NT2/D1 (cell line): Measurements from ENCODE around the gene FAM53A.
"Not testable (repeated sequence)": the region's sequence is repeated elsewhere in the genome, so short reads cannot be mapped to it uniquely, and the experiment has no call there.

Experiments used
- DNase-seq: peaks from one replicate; pipeline ENCODE4 v3.0.0-alpha.2; 2011; ENCODE audit warnings: low read depth, low spot score
- H3K27me3 ChIP-seq: 2 replicates; pipeline ENCODE4 v1.6.0; 2011; ENCODE audit warnings: mild to moderate bottlenecking; ENCODE audit not compliant: insufficient read length, insufficient read depth
- H3K36me3 ChIP-seq: 2 replicates; pipeline ENCODE4 v1.6.1; 2011; ENCODE audit warnings: mild to moderate bottlenecking, low read length, mixed read lengths; ENCODE audit not compliant: insufficient read depth, insufficient read length
- H3K4me1 ChIP-seq: 2 replicates; pipeline ENCODE4 v1.5.1; 2011; ENCODE audit not compliant: insufficient read depth, insufficient read length
- H3K4me3 ChIP-seq: 2 replicates; pipeline ENCODE4 v1.5.1; 2011; ENCODE audit warnings: low read depth; ENCODE audit not compliant: insufficient read length
- H3K9ac ChIP-seq: 2 replicates; pipeline ENCODE4 v1.6.0; 2011; ENCODE audit warnings: low read depth; ENCODE audit not compliant: insufficient read length
- H3K9me3 ChIP-seq: 2 replicates; pipeline ENCODE4 v1.5.1; 2011; ENCODE audit warnings: mild to moderate bottlenecking, low read length; ENCODE audit not compliant: insufficient read depth
- SUZ12 ChIP-seq: IDR thresholded peaks from 2 replicates; pipeline ENCODE4 v1.6.1; 2011; ENCODE audit not compliant: insufficient read length, insufficient read depth; ENCODE audit errors: extremely low read depth
- YY1 ChIP-seq: IDR thresholded peaks from 2 replicates; pipeline ENCODE4 v1.6.1; 2011; ENCODE audit not compliant: insufficient read length, insufficient read depth
- ZNF274 ChIP-seq: IDR thresholded peaks from 2 replicates; pipeline ENCODE4 v1.6.1; 2011; ENCODE audit warnings: mild to moderate bottlenecking, low read depth, low read length

FAM53A gene

DNA sequence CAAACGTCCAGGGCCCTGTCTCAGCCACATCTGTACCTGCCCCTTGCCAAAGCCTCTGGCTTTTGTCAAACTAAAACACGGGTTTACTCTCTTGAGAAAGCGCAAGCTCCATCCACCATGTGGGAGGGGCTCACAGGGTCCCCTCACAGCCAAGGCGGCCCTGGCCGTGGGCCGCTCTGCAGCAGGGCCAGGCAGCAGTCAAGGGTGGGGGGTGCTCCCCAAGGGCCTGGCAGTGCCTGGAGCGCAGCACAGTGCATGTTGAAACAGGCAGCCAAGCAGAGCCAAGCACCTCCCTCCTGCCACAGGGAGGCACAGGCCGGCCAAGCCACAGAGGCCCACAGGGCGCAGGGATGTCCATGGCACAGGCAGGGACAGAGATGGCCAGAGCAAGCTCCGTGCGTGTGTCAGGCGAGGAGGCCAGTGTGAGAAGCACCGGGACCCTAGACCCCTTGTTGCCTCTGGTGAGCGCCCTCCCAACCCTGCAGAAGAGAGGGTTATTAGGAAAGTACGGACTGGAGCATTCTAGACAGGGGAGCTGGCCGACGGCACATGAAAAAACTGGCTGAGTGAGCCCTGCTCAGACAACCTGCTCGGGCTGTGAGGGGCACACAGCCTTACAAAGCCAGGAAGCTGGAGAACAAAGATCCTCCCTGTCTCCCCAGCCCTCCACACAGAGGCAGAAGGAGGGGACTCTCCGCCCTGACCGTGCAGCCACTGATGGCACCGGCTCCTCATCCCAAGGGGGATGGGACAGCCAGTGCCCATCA lies 39.0 kb downstream of the FAM53A start:
- Histone ChIP-seq H3K4me1 (peaks cover 13% of the 10 kb centered on the region), H3K9ac (peak overlapping the region; percentile 72), H3K4me3 (no peak overlapping the region), H3K27me3 (no peaks in the 10 kb centered on the region), H3K9me3 (no peaks in the 10 kb centered on the region), H3K36me3 (no peaks in the 10 kb centered on the region)
- DNase-seq, result no peak
- TF ChIP-seq YY1 (no peak), ZNF274 (no peak), SUZ12 (no peak)

DNA sequence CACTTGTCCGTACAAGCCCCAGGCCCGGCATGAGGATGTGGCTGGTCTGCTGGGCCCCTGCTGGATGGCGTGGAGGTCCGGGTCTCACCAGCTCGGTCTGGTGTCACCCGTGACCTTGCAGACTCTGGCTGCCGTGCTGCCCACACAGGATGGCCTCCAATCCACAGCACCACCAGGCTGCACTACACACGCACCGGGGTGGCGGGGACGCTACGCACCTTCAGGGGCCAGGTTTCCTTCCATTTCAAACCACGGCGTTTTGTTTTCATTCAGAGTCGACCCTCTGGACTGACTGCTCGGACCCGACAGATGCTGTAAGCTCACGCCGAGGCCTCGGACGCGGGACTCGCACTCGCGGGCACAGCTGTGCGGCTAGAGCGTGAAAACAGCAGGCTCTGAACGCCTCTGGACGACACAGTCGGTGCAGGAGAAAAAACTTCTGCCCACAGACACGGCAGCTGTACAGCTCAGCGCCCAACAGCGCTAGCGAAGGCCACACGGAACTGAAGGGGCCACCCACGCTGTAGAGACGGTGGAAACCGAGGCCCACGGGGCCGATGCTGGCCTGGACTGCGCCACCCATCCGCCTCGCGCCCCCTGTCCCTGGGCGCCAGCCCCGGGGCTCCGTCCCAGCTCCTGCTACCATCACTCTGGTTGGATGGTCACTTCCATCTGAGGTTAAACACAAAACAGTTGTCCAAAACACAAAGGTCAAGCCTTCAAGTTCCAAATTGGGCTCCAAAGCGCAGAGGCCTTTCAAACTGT lies 40.0 kb downstream of the FAM53A start:
- Histone ChIP-seq H3K4me1 (peaks cover 13% of the 10 kb centered on the region), H3K9me3 (no peaks in the 10 kb centered on the region), H3K4me3 (no peak overlapping the region), H3K27me3 (no peaks in the 10 kb centered on the region), H3K9ac (peak overlapping the region; percentile 50), H3K36me3 (no peaks in the 10 kb centered on the region)
- no peak for DNase-seq
- no peak for TF ChIP-seq YY1
- TF ChIP-seq ZNF274, result no peak
- no peak for TF ChIP-seq SUZ12

- H3K36me3 ChIP-seq, result no peaks in the 10 kb centered on the region
- DNase-seq, result no peak
- TF ChIP-seq ZNF274 (no peak), SUZ12 (no peak), YY1 (no peak)
- no peak overlapping the region for H3K9ac ChIP-seq
- H3K27me3 ChIP-seq, result no peaks in the 10 kb centered on the region
- H3K4me3 ChIP-seq, result no peak overlapping the region
- no peaks in the 10 kb centered on the region for H3K9me3 ChIP-seq
- peaks cover 13% of the 10 kb centered on the region for H3K4me1 ChIP-seq
Observed at GRCh38 chr4:1642196-1642951, 41.7 kb downstream of the FAM53A start.

DNA sequence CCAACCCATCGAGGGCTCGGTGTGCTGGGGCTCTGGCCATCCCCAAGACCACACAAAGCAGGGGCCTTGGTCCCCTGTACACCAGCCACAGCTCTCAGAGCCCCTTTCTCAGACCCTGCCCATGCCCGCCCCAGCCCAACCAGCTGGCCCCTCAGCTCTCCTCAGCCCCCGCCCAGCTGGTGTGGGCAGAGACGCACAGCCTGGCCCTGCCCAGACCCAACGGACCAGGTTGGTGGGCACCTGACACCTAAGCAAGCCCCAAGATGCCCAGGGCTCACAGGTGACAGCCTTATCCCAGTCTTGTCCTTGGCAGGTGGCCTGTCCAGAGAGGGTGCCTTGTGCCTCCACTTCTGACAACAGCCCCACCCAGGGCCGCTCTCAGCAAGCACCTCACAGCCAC lies 42.4 kb downstream of the FAM53A start:
- Histone ChIP-seq H3K9me3 (no peaks in the 10 kb centered on the region), H3K9ac (no peak overlapping the region), H3K4me3 (no peak overlapping the region), H3K36me3 (no peaks in the 10 kb centered on the region), H3K4me1 (peaks cover 13% of the 10 kb centered on the region), H3K27me3 (no peaks in the 10 kb centered on the region)
- TF ChIP-seq YY1 (no peak), ZNF274 (no peak), SUZ12 (no peak)
- DNase-seq, result no peak

GRCh38 chr4:1640716-1641503 lies 43.2 kb downstream of the FAM53A start:
- not testable (repeated sequence) for DNase-seq, H3K4me3 ChIP-seq, H3K36me3 ChIP-seq, H3K27me3 ChIP-seq, H3K9me3 ChIP-seq, H3K9ac ChIP-seq
- peaks cover 13% of the 10 kb centered on the region for H3K4me1 ChIP-seq

DNA sequence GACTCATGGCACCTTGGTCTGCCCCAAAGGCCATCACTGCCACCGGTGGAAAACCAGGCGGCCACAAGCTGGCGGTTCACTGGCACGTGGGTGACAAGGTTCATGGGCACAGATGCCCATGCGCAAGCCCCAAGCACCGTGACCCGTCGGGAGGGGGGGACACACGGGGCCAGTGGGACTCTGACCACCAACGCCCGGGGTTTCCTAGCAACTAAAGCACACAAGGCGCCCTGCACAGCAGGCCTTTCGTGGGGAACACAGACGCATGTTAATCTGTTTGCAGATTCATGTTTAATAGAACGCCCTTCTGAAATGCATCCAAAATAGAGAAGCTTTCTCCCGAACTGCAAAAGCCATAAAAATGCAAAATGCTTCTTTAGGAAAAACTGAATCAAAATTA lies 43.9 kb downstream of the FAM53A start:
- Histone ChIP-seq H3K36me3 (no peaks in the 10 kb centered on the region), H3K9me3 (no peaks in the 10 kb centered on the region), H3K4me1 (peaks cover 9% of the 10 kb centered on the region), H3K4me3 (no peak overlapping the region), H3K27me3 (no peaks in the 10 kb centered on the region), H3K9ac (no peak overlapping the region)
- TF ChIP-seq ZNF274 (no peak), YY1 (no peak), SUZ12 (no peak)
- no peak for DNase-seq
